GM12878 (cell line): ENCODE results near the gene NT5C2. TPM values are rescaled to one million over a fixed set of nuclear protein-coding genes. Genes with fewer than 3 reads are reported as not detected.
"Not testable (repeated sequence)": the region's sequence is repeated elsewhere in the genome, so short reads cannot be mapped to it uniquely, and the experiment has no call there.

Experiments
- ATAC-seq: fragments of 200-7000 bp; cut with Tn5 transposase; 3 replicates; pipeline ENCODE4 v1.9.1; 2020; ENCODE audit warnings: mild to moderate bottlenecking, moderate library complexity
- BruUV-seq: library from RNA; stranded (reverse); fragments of 400-500 nt; replicated peaks from 2 replicates; lab custom pipeline; 2021; lab: Mats Ljungman, UMichigan
- CTCF ChIA-PET: fragments of 300-600 bp; sonication (Branson Sonifier 250); formaldehyde crosslinking; extraction: SDS; loops from one replicate; lab custom pipeline; 2021; ENCODE audit warnings: inconsistent platforms; lab: Yijun Ruan, JAX
- POLR2A ChIA-PET: fragments of 350-600 bp; formaldehyde crosslinking; extraction: SDS; loops from one replicate; lab custom pipeline; 2021; ENCODE audit warnings: inconsistent platforms; lab: Charles Lee
- RAD21 ChIA-PET: fragments of 300-600 bp; sonication (Branson Sonifier 250); formaldehyde crosslinking; loops from one replicate; lab custom pipeline; 2023; ENCODE audit warnings: antibody characterized with exemption; ENCODE audit not compliant: unreplicated experiment; lab: Charles Lee
- SMC1A ChIA-PET: fragments of 300-600 bp; sonication (Branson Sonifier 250); formaldehyde crosslinking; loops from one replicate; lab custom pipeline; 2023; ENCODE audit not compliant: unreplicated experiment, uncharacterized antibody; lab: Charles Lee
- DNase-seq: peaks from one replicate; pipeline ENCODE4 v3.0.0-alpha.2; 2011; ENCODE audit warnings: low read depth, low spot score
- FAIRE-seq: peaks from 3 replicates; lab custom pipeline; 2011; peaks lifted over from hg19 to GRCh38; lab: Jason Lieb, UNC
- H2AFZ ChIP-seq: 2 replicates; pipeline ENCODE4 v1.6.0; 2011; ENCODE audit warnings: low read depth, low read length, control low read depth; ENCODE audit not compliant: control insufficient read depth
- H3K27ac ChIP-seq: 2 replicates; pipeline ENCODE4 v1.5.1; 2011; ENCODE audit warnings: control low read depth; ENCODE audit not compliant: control insufficient read depth, insufficient read depth
- H3K27me3 ChIP-seq, 2 experiments: replicated peaks in 1 of 2; 2 replicates each; pipeline versions ENCODE4 v1.6.0 to v1.6.1; 2011; ENCODE audit warnings: low read length in 1 of 2; ENCODE audit not compliant: control insufficient read depth in 2 of 2, insufficient read depth in 2 of 2
- H3K36me3 ChIP-seq, 2 experiments: 2 replicates each; pipeline ENCODE4 v1.5.1; 2011; ENCODE audit warnings: low read length in 1 of 2; ENCODE audit not compliant: control insufficient read depth in 2 of 2, insufficient read depth in 2 of 2
- H3K4me1 ChIP-seq: 2 replicates; pipeline ENCODE4 v1.6.1; 2011; ENCODE audit warnings: mild to moderate bottlenecking, low read length, moderate library complexity, mixed read lengths; ENCODE audit not compliant: control insufficient read depth, insufficient read depth
- H3K4me2 ChIP-seq: 2 replicates; pipeline ENCODE4 v1.6.0; 2011; ENCODE audit warnings: control low read depth; ENCODE audit not compliant: control insufficient read depth, insufficient read depth
- H3K4me3 ChIP-seq: fragments of 200-600 bp; sonication (generic); 2 replicates; pipeline ENCODE4 v1.5.1; 2016
- H3K79me2 ChIP-seq: 2 replicates; pipeline ENCODE4 v1.6.0; 2011; ENCODE audit warnings: low read length; ENCODE audit not compliant: control insufficient read depth, insufficient read depth
- H3K9ac ChIP-seq: 2 replicates; pipeline ENCODE4 v1.8.0; 2011; ENCODE audit warnings: low read length, control low read depth, mixed read lengths; ENCODE audit not compliant: control insufficient read depth, insufficient read depth
- H3K9me3 ChIP-seq: replicated peaks from 3 replicates; pipeline ENCODE4 v1.5.1; 2011; ENCODE audit warnings: mild to moderate bottlenecking, low read length; ENCODE audit not compliant: control insufficient read depth, insufficient read depth
- H4K20me1 ChIP-seq: 2 replicates; pipeline ENCODE4 v1.6.0; 2011; ENCODE audit not compliant: control insufficient read depth, insufficient read depth
- E4F1 ChIP-seq: fragments of 450-650 bp; IDR thresholded peaks from 2 replicates; pipeline ENCODE4 v1.6.1; 2018; ENCODE audit warnings: borderline replicate concordance, mild to moderate bottlenecking; ENCODE audit not compliant: partially characterized antibody
- FOXK2 ChIP-seq: fragments of 450-650 bp; IDR thresholded peaks from 2 replicates; pipeline ENCODE4 v1.6.1; 2017; ENCODE audit warnings: mild to moderate bottlenecking, moderate library complexity
- JUNB ChIP-seq: IDR thresholded peaks from 2 replicates; pipeline ENCODE4 v1.6.1; 2016; ENCODE audit warnings: antibody characterized with exemption, mild to moderate bottlenecking
- NR2C1 ChIP-seq: fragments of 450-650 bp; IDR thresholded peaks from 2 replicates; pipeline ENCODE4 v1.6.1; 2017; ENCODE audit warnings: antibody characterized with exemption, mild to moderate bottlenecking, moderate library complexity
- POLR2A ChIP-seq: IDR thresholded peaks from 2 replicates; pipeline ENCODE4 v1.6.1; 2011; ENCODE audit warnings: low read depth, mild to moderate bottlenecking, low read length
- RAD21 ChIP-seq: IDR thresholded peaks from 2 replicates; pipeline ENCODE4 v1.6.1; 2011; ENCODE audit warnings: mild to moderate bottlenecking, low read depth, low read length, moderate library complexity; ENCODE audit not compliant: insufficient read depth
- SIN3A ChIP-seq: IDR thresholded peaks from 2 replicates; pipeline ENCODE4 v1.6.1; 2012; ENCODE audit warnings: low read depth, low read length, improper control_type of control experiment
- USF2 ChIP-seq: IDR thresholded peaks from 2 replicates; pipeline ENCODE4 v1.6.1; 2011; ENCODE audit warnings: low read depth, low read length, improper control_type of control experiment, borderline replicate concordance
- WGBS: methylation state at CpG from one replicate; pipeline ENCODE4 v1.1.6; 2016; ENCODE audit warnings: low lambda C conversion rate; ENCODE audit not compliant: insufficient replicate concordance, insufficient coverage; ENCODE audit errors: missing lambda C conversion rate; 5-methylcytosine and 5-hydroxymethylcytosine counted together
- in situ Hi-C: fragments of 300-500 bp; cut with MboI; formaldehyde crosslinking; loops from 9 replicates; pipeline ENCODE4 v1.14.3; 2018; ENCODE audit warnings: mixed read lengths
- intact Hi-C: fragments of 100-400 bp; cut with micrococcal nuclease; formaldehyde crosslinking; loops from one replicate; pipeline ENCODE4 v1.14.2; 2022; ENCODE audit not compliant: unreplicated experiment
- polyA plus RNA-seq, 11 experiments: library from polyadenylated mRNA; depleted of rRNA in 4 of 11; unstranded in 6 of 11; stranded (reverse) in 5 of 11; fragments of >200 nt; fragmentation: Nextera tagmentation in 4 of 11; fragmentation: Illumina TruSeq in 1 of 11; extraction: Ambion mirVana in 4 of 11; extraction: Trizol in 1 of 11; gene quantifications; 1 replicate in 1 of 11; 2 replicates in 10 of 11; pipeline versions ENCODE4 v1.2.1 to v1.2.3, GENCODE V29; 2011 to 2016; ENCODE audit warnings: inconsistent platforms in 2 of 11, missing spikeins in 2 of 11, low read depth in 1 of 11
- total RNA-seq, 4 experiments: library from RNA; depleted of rRNA in 3 of 4; stranded (reverse); fragments of >200 nt in 3 of 4; fragmentation: Illumina TruSeq in 1 of 4; extraction: Trizol in 1 of 4; gene quantifications; 2 replicates each; pipeline versions ENCODE4 v1.2.1 to v1.2.3, GENCODE V29; 2013 to 2021

NT5C2 gene
- total and polyA plus RNA-seq, 10 of the 15 experiments (the other 5 are each of a cell fraction or from before 2014, with no cell fraction given): 15.8 to 70.1 (median 56.0) TPM

GRCh38 chr10:103207643-103208042 is 14.6 kb upstream of the NT5C2 start:
- in situ Hi-C loops, BruUV-seq, ATAC-seq, DNase-seq, H4K20me1 ChIP-seq, H3K36me3 ChIP-seq, H3K27ac ChIP-seq, CTCF ChIA-PET, H3K27me3 ChIP-seq, H2AFZ ChIP-seq, intact Hi-C loops, FAIRE-seq, SMC1A ChIA-PET, POLR2A ChIA-PET, H3K9ac ChIP-seq, H3K4me3 ChIP-seq, H3K9me3 ChIP-seq, RAD21 ChIA-PET, H3K79me2 ChIP-seq, H3K4me1 ChIP-seq, H3K4me2 ChIP-seq: not testable (repeated sequence)
- WGBS: 53% methylated on average over 2 of the region's 3 CpGs

- Histone ChIP-seq H3K36me3 (no peaks in the 10 kb centered on the region), H3K9me3 (peaks cover 2% of the 10 kb centered on the region), H3K4me3 (no peak overlapping the region)
- no peak for ATAC-seq
- no peak for DNase-seq
- TF ChIP-seq USF2 (no peak), JUNB (no peak), RAD21 (no peak), NR2C1 (no peak), E4F1 (no peak), POLR2A (no peak), SIN3A (no peak), FOXK2 (no peak)
- TF ChIP-seq, all 136 proteins: peak for 0
- in situ Hi-C loops: no loop called here
- BruUV-seq: no TSS peak
- Histone ChIP-seq H2AFZ (no peak overlapping the region), H3K27ac (no peak overlapping the region), H3K79me2 (no peaks in the 10 kb centered on the region), H3K4me1 (no peaks in the 10 kb centered on the region), H3K9ac (no peak overlapping the region), H4K20me1 (no peaks in the 10 kb centered on the region), H3K27me3 (no peaks in the 10 kb centered on the region), H3K4me2 (no peak overlapping the region)
- ChIA-PET CTCF (no interaction called here), SMC1A (no interaction called here), POLR2A (no interaction called here), RAD21 (no interaction called here)
- WGBS: 72% methylated on average over 2 of the region's 2 CpGs
- intact Hi-C loops: no loop called here
- no peak for FAIRE-seq
Measured at GRCh38 chr10:103207141-103207540, 14.1 kb upstream of the NT5C2 start.

GRCh38 chr10:103206715-103207114 is 13.6 kb upstream of the NT5C2 start:
- intact Hi-C loops, FAIRE-seq, H3K27me3 ChIP-seq, H4K20me1 ChIP-seq, DNase-seq, H3K4me2 ChIP-seq, SMC1A ChIA-PET, H3K79me2 ChIP-seq, H3K9me3 ChIP-seq, H2AFZ ChIP-seq, H3K36me3 ChIP-seq, ATAC-seq, H3K4me1 ChIP-seq, H3K27ac ChIP-seq, H3K9ac ChIP-seq, POLR2A ChIA-PET, RAD21 ChIA-PET, CTCF ChIA-PET, H3K4me3 ChIP-seq, in situ Hi-C loops, BruUV-seq: not testable (repeated sequence)
- 31% methylated on average over 3 of the region's 3 CpGs for WGBS
